ENCODE measurements around the gene PLCG2. TPM values are rescaled to one million over a fixed set of nuclear protein-coding genes. Genes with fewer than 3 reads are reported as not detected.
"Not testable (repeated sequence)": the region's sequence is repeated elsewhere in the genome, so short reads cannot be mapped to it uniquely, and the experiment has no call there.

Gene PLCG2
- polyA plus RNA-seq, 1 donor from 2014 or later: not detected

DNA sequence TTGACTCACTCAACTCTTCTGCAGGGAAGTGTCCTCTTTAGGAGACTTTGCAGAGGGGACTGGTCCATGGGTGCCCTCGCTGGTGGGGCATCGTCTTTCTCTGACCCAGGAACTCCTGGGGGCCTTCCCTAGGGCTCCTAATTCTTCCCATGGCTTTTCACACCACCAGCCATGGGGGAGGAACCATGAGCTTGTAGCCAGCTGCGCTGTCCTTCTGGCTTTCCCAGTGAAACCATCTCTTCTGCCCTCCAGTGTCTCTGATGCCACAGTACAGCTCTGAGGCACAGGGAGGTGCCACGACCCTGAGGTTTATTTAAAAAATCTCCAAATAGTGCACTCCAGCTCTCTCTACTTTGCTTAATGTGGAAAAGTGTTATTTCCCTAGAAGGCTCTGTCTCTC is 153.6 kb downstream of the PLCG2 start:
- H3K27me3 ChIP-seq (ENCODE audit: insufficient read depth, low read depth, low read length): no peaks in the 10 kb centered on the region
- H3F3A ChIP-seq (ENCODE audit: insufficient read depth, low read length, poor library complexity, severe bottlenecking): no peaks in the 10 kb centered on the region
- no peaks in the 10 kb centered on the region for H3K9me3 ChIP-seq (ENCODE audit: low read length)
- no peak overlapping the region for H3K4me3 ChIP-seq (ENCODE audit: low read length)
- H3K79me2 ChIP-seq (replicated peaks; ENCODE audit: insufficient read depth, low read length): no peaks in the 10 kb centered on the region
- no peaks in the 10 kb centered on the region for H4K20me1 ChIP-seq (ENCODE audit: insufficient read depth)
- no peak overlapping the region for H3K9ac ChIP-seq (ENCODE audit: low read length)
- no peaks in the 10 kb centered on the region for H3K36me3 ChIP-seq (ENCODE audit: insufficient read depth, low read length)
- no peak overlapping the region for H3K27ac ChIP-seq (ENCODE audit: low read length)
- no peaks in the 10 kb centered on the region for H3K9me2 ChIP-seq (ENCODE audit: insufficient read depth, low read length)
- H3K4me2 ChIP-seq (ENCODE audit: low read length): no peak overlapping the region
- no peak for TF ChIP-seq EP300 (conservative IDR thresholded peaks at IDR 0.05; ENCODE audit: poor library complexity, severe bottlenecking)
- H2AFZ ChIP-seq (ENCODE audit: low read depth, low read length): no peak overlapping the region

DNA sequence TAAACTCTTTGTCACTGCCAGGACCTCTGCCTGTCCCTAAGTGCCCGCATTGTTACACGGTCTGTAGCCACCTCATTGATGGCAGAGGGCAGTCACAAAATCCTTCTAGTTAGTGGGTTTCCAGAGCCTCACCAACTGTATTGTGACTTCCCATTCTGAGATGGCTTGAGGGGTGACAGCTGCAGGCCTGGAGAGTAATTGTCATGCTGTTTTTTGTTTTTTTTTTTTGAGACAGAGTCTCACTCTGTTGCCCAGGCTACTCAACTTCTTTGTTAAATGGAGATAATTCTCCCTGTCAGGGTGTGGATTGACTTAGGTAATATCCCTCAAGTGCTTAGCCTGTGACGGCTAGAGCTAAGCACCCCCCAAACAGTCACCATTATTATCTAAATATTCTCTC is 154.3 kb downstream of the PLCG2 start:
- H3K9ac ChIP-seq (ENCODE audit: low read length): no peak overlapping the region
- TF ChIP-seq POLR2AphosphoS5 (IDR thresholded peaks at IDR 0.05) (no peak), EP300 (conservative IDR thresholded peaks at IDR 0.05; ENCODE audit: poor library complexity, severe bottlenecking) (no peak), SMC3 (conservative IDR thresholded peaks at IDR 0.05; ENCODE audit: poor library complexity) (no peak), MXI1 (conservative IDR thresholded peaks at IDR 0.05; ENCODE audit: poor library complexity, severe bottlenecking) (no peak), TAF1 (IDR thresholded peaks at IDR 0.05; ENCODE audit: low read depth) (no peak), RAD21 (conservative IDR thresholded peaks at IDR 0.05) (no peak)
- TF ChIP-seq, protein P1, sequence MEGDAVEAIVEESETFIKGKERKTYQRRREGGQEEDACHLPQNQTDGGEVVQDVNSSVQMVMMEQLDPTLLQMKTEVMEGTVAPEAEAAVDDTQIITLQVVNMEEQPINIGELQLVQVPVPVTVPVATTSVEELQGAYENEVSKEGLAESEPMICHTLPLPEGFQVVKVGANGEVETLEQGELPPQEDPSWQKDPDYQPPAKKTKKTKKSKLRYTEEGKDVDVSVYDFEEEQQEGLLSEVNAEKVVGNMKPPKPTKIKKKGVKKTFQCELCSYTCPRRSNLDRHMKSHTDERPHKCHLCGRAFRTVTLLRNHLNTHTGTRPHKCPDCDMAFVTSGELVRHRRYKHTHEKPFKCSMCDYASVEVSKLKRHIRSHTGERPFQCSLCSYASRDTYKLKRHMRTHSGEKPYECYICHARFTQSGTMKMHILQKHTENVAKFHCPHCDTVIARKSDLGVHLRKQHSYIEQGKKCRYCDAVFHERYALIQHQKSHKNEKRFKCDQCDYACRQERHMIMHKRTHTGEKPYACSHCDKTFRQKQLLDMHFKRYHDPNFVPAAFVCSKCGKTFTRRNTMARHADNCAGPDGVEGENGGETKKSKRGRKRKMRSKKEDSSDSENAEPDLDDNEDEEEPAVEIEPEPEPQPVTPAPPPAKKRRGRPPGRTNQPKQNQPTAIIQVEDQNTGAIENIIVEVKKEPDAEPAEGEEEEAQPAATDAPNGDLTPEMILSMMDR (IDR thresholded peaks at IDR 0.05; ENCODE audit: poor library complexity, severe bottlenecking): no peak
- TF ChIP-seq, protein P2, sequence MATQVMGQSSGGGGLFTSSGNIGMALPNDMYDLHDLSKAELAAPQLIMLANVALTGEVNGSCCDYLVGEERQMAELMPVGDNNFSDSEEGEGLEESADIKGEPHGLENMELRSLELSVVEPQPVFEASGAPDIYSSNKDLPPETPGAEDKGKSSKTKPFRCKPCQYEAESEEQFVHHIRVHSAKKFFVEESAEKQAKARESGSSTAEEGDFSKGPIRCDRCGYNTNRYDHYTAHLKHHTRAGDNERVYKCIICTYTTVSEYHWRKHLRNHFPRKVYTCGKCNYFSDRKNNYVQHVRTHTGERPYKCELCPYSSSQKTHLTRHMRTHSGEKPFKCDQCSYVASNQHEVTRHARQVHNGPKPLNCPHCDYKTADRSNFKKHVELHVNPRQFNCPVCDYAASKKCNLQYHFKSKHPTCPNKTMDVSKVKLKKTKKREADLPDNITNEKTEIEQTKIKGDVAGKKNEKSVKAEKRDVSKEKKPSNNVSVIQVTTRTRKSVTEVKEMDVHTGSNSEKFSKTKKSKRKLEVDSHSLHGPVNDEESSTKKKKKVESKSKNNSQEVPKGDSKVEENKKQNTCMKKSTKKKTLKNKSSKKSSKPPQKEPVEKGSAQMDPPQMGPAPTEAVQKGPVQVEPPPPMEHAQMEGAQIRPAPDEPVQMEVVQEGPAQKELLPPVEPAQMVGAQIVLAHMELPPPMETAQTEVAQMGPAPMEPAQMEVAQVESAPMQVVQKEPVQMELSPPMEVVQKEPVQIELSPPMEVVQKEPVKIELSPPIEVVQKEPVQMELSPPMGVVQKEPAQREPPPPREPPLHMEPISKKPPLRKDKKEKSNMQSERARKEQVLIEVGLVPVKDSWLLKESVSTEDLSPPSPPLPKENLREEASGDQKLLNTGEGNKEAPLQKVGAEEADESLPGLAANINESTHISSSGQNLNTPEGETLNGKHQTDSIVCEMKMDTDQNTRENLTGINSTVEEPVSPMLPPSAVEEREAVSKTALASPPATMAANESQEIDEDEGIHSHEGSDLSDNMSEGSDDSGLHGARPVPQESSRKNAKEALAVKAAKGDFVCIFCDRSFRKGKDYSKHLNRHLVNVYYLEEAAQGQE (IDR thresholded peaks at IDR 0.05; ENCODE audit: borderline replicate concordance): no peak
- no peak overlapping the region for H2AFZ ChIP-seq (ENCODE audit: low read depth, low read length)
- no peaks in the 10 kb centered on the region for H3K79me2 ChIP-seq (replicated peaks; ENCODE audit: insufficient read depth, low read length)
- no peaks in the 10 kb centered on the region for H3K9me2 ChIP-seq (ENCODE audit: insufficient read depth, low read length)
- H3K27me3 ChIP-seq (ENCODE audit: insufficient read depth, low read depth, low read length): no peaks in the 10 kb centered on the region
- no peak overlapping the region for H3K4me2 ChIP-seq (ENCODE audit: low read length)
- H3F3A ChIP-seq (ENCODE audit: insufficient read depth, low read length, poor library complexity, severe bottlenecking): no peaks in the 10 kb centered on the region
- no peaks in the 10 kb centered on the region for H3K36me3 ChIP-seq (ENCODE audit: insufficient read depth, low read length)
- H3K27ac ChIP-seq (ENCODE audit: low read length): no peak overlapping the region
- no peak overlapping the region for H3K4me3 ChIP-seq (ENCODE audit: low read length)
- H4K20me1 ChIP-seq (ENCODE audit: insufficient read depth): no peaks in the 10 kb centered on the region
- H3K9me3 ChIP-seq (ENCODE audit: low read length): no peaks in the 10 kb centered on the region

DNA sequence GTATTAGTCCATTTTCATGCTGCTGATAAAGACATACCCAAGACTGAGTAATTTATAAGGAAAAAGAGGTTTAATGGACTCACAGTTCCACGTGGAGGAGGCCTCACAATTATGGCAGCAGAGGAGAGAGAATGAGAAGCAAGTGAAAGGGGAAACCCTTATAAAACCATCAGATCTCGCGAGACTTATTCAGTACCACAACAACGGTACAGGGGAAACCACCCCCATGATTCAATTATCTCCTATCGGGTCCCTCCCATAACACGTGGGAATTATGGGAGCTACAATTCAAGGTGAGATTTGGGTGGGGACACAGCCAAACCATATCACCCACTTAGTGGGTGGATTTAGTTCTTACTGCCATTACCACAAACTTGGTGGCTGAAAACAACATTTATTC is 155.6 kb downstream of the PLCG2 start:
- not testable (repeated sequence) for H4K20me1 ChIP-seq (ENCODE audit: insufficient read depth); H3K9ac ChIP-seq (ENCODE audit: low read length); H3K4me3 ChIP-seq (ENCODE audit: low read length); H3K27ac ChIP-seq (ENCODE audit: low read length); H3F3A ChIP-seq (ENCODE audit: insufficient read depth, low read length, poor library complexity, severe bottlenecking); H2AFZ ChIP-seq (ENCODE audit: low read depth, low read length); H3K9me2 ChIP-seq (ENCODE audit: insufficient read depth, low read length); H3K9me3 ChIP-seq (ENCODE audit: low read length); H3K36me3 ChIP-seq (ENCODE audit: insufficient read depth, low read length); H3K79me2 ChIP-seq (replicated peaks; ENCODE audit: insufficient read depth, low read length); H3K4me2 ChIP-seq (ENCODE audit: low read length); H3K27me3 ChIP-seq (ENCODE audit: insufficient read depth, low read depth, low read length)
